ENCODE measurements around the gene CEACAM1. TPM values are rescaled to one million over a fixed set of nuclear protein-coding genes. Genes with fewer than 3 reads are reported as not detected.
"Not testable (repeated sequence)": the region's sequence is repeated elsewhere in the genome, so short reads cannot be mapped to it uniquely, and the experiment has no call there.

Gene CEACAM1
- polyA plus RNA-seq, 1 donor (not counting 4 experiments of a cell fraction or from before 2014, with no cell fraction given): 2.2 TPM

DNA sequence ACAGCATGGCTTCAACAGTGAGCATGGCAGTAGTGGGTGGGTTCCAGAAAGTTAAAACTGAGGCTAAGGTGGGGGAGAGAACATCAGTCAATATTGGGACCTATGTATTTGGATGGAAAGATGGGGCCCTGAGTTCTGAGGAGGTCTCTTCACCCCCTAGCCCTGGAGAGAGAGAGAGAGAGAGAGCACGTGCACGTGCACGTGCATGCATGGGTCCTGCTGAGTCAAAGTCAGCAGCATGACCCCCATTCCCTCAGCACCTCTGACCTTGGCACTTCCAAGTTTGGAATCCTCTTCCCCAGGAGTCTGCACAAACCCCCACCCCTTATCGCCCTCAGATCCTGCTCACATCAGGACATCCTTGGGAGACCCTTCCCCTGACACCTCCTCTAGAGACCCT is 32.5 kb upstream of the CEACAM1 start:
- Histone ChIP-seq H3K4me3 (ENCODE audit: control insufficient read depth in 2 of 3, extremely low read depth in 1 of 3, insufficient read depth in 2 of 3, low read depth in 1 of 3, low read length in 3 of 3) (no peak overlapping the region), H2AFZ (ENCODE audit: control insufficient read depth, low read length) (no peak overlapping the region), H3K4me1 (ENCODE audit: control insufficient read depth, extremely low read depth, insufficient read depth, low read length) (peaks cover 10% of the 10 kb centered on the region), H3K27me3 (ENCODE audit: control insufficient read depth, extremely low read depth, insufficient read depth, low read length) (peaks cover 5% of the 10 kb centered on the region), H3K9ac (ENCODE audit: control insufficient read depth, extremely low read depth, insufficient read depth, low read length) (no peak overlapping the region), H3K9me3 (ENCODE audit: control insufficient read depth, low read depth, low read length) (no peaks in the 10 kb centered on the region), H4K20me1 (ENCODE audit: control insufficient read depth, extremely low read depth, insufficient read depth, low read length) (no peaks in the 10 kb centered on the region), H3K27ac (ENCODE audit: control insufficient read depth, insufficient read depth, low read length) (no peak overlapping the region), H3K79me2 (ENCODE audit: control insufficient read depth, insufficient read depth, low read length) (no peaks in the 10 kb centered on the region), H3K4me2 (ENCODE audit: control insufficient read depth, extremely low read depth, insufficient read depth, low read depth, low read length) (no peak overlapping the region), H3K9me1 (ENCODE audit: control insufficient read depth, extremely low read depth, insufficient read depth, low read length) (no peaks in the 10 kb centered on the region), H3K36me3 (ENCODE audit: control insufficient read depth in 2 of 2, extremely low read depth in 1 of 2, insufficient read depth in 2 of 2, low read length in 2 of 2) (no peaks in the 10 kb centered on the region)
- no peak for FAIRE-seq
- DNase-seq (ENCODE audit: low read depth, low spot score): no peak
- dilution Hi-C loops (cut with MboI; ENCODE audit: extremely low pct_ligation_motif_present, low sequenced_read_pairs): no loop called here
- TF ChIP-seq, protein P1, sequence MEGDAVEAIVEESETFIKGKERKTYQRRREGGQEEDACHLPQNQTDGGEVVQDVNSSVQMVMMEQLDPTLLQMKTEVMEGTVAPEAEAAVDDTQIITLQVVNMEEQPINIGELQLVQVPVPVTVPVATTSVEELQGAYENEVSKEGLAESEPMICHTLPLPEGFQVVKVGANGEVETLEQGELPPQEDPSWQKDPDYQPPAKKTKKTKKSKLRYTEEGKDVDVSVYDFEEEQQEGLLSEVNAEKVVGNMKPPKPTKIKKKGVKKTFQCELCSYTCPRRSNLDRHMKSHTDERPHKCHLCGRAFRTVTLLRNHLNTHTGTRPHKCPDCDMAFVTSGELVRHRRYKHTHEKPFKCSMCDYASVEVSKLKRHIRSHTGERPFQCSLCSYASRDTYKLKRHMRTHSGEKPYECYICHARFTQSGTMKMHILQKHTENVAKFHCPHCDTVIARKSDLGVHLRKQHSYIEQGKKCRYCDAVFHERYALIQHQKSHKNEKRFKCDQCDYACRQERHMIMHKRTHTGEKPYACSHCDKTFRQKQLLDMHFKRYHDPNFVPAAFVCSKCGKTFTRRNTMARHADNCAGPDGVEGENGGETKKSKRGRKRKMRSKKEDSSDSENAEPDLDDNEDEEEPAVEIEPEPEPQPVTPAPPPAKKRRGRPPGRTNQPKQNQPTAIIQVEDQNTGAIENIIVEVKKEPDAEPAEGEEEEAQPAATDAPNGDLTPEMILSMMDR (optimal IDR thresholded peaks at IDR 0.05 in 1 of 3, IDR thresholded peaks at IDR 0.05 in 1 of 3, conservative IDR thresholded peaks at IDR 0.05 in 1 of 3; ENCODE audit: extremely low read depth in 1 of 3, insufficient read depth in 2 of 3, low read length in 3 of 3): no peak
- no peak for TF ChIP-seq EZH2 (IDR thresholded peaks at IDR 0.05; ENCODE audit: low read length)

DNA sequence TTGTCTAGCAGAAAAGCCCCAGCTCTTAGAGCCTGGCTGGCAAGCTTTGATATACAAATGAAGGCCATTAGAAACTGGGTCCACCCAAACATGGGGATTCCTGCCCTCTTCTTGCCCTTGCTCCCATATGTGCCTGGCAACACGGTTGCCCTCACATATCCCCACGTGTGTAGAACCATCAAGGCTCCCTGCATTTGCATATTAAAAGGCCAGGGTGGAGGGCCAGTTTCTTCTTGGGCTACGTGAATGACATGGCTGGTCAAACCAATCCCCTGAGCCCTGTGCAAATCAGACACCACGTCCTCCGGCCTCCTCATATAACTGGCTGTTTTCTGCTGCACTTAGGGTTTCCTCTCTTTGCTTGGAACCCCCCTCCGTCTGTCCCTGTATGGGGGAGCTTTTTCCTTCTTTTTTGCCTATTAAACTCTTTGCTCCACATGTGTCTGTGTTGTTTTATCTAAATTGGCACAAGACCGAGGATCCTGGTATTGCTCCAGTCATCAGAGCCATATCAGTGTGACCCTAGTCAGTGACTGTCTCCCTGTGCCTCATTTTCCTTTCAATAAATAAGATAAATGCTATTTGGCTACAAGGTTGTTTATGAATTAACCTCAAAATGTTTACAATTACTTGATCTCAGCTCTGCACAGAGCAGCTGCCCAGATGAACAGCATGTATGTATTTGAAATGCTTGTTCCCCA is 30.3 kb upstream of the CEACAM1 start:
- Histone ChIP-seq H3K9me3 (ENCODE audit: control insufficient read depth, low read depth, low read length) (no peaks in the 10 kb centered on the region), H3K36me3 (ENCODE audit: control insufficient read depth in 2 of 2, extremely low read depth in 1 of 2, insufficient read depth in 2 of 2, low read length in 2 of 2) (no peaks in the 10 kb centered on the region), H3K9me1 (ENCODE audit: control insufficient read depth, extremely low read depth, insufficient read depth, low read length) (no peaks in the 10 kb centered on the region), H3K4me1 (ENCODE audit: control insufficient read depth, extremely low read depth, insufficient read depth, low read length) (peaks cover 10% of the 10 kb centered on the region), H3K4me3 (ENCODE audit: control insufficient read depth in 2 of 3, extremely low read depth in 1 of 3, insufficient read depth in 2 of 3, low read depth in 1 of 3, low read length in 3 of 3) (no peak overlapping the region), H3K9ac (ENCODE audit: control insufficient read depth, extremely low read depth, insufficient read depth, low read length) (no peak overlapping the region), H2AFZ (ENCODE audit: control insufficient read depth, low read length) (no peak overlapping the region), H3K79me2 (ENCODE audit: control insufficient read depth, insufficient read depth, low read length) (no peaks in the 10 kb centered on the region), H3K27ac (ENCODE audit: control insufficient read depth, insufficient read depth, low read length) (no peak overlapping the region), H3K4me2 (ENCODE audit: control insufficient read depth, extremely low read depth, insufficient read depth, low read depth, low read length) (no peak overlapping the region), H4K20me1 (ENCODE audit: control insufficient read depth, extremely low read depth, insufficient read depth, low read length) (no peaks in the 10 kb centered on the region), H3K27me3 (ENCODE audit: control insufficient read depth, extremely low read depth, insufficient read depth, low read length) (peaks cover 12% of the 10 kb centered on the region)
- FAIRE-seq: no peak
- TF ChIP-seq, protein P1 (optimal IDR thresholded peaks at IDR 0.05 in 1 of 3, IDR thresholded peaks at IDR 0.05 in 1 of 3, conservative IDR thresholded peaks at IDR 0.05 in 1 of 3; ENCODE audit: extremely low read depth in 1 of 3, insufficient read depth in 2 of 3, low read length in 3 of 3): no peak
- TF ChIP-seq EZH2 (IDR thresholded peaks at IDR 0.05; ENCODE audit: low read length): no peak
- no peak for DNase-seq (ENCODE audit: low read depth, low spot score)
- dilution Hi-C loops (cut with MboI; ENCODE audit: extremely low pct_ligation_motif_present, low sequenced_read_pairs): no loop called here

DNA sequence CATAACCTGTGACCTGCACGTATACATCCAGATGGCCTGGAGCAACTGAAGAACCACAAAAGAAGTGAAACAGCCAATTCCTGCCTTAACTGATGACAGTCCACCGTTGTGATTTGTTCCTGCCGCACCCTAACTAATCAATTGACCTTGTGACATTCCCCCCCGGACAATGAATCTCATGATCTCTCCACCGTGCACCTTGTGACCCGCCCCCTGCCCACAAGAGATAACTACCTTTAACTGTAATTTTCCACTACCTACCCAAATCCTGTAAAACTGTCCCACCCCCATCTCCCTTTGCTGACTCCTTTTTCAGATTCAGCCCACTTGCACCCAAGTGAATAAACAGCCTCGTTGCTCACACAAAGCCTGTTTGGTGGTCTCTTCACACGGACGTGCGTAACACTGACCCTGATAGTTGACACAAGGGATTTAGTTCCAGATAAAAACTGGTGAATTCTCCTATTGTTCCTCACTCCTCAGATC is 29.1 kb upstream of the CEACAM1 start:
- H3K27ac ChIP-seq (ENCODE audit: control insufficient read depth, insufficient read depth, low read length); H3K9me3 ChIP-seq (ENCODE audit: control insufficient read depth, low read depth, low read length); H3K4me3 ChIP-seq (ENCODE audit: control insufficient read depth in 2 of 3, extremely low read depth in 1 of 3, insufficient read depth in 2 of 3, low read depth in 1 of 3, low read length in 3 of 3); FAIRE-seq; H3K79me2 ChIP-seq (ENCODE audit: control insufficient read depth, insufficient read depth, low read length); H3K9me1 ChIP-seq (ENCODE audit: control insufficient read depth, extremely low read depth, insufficient read depth, low read length); H3K9ac ChIP-seq (ENCODE audit: control insufficient read depth, extremely low read depth, insufficient read depth, low read length); H4K20me1 ChIP-seq (ENCODE audit: control insufficient read depth, extremely low read depth, insufficient read depth, low read length); H3K4me1 ChIP-seq (ENCODE audit: control insufficient read depth, extremely low read depth, insufficient read depth, low read length); H2AFZ ChIP-seq (ENCODE audit: control insufficient read depth, low read length); dilution Hi-C loops (cut with MboI; ENCODE audit: extremely low pct_ligation_motif_present, low sequenced_read_pairs); DNase-seq (ENCODE audit: low read depth, low spot score); H3K4me2 ChIP-seq (ENCODE audit: control insufficient read depth, extremely low read depth, insufficient read depth, low read depth, low read length); H3K36me3 ChIP-seq (ENCODE audit: control insufficient read depth in 2 of 2, extremely low read depth in 1 of 2, insufficient read depth in 2 of 2, low read length in 2 of 2): not testable (repeated sequence)
- peaks cover 15% of the 10 kb centered on the region for H3K27me3 ChIP-seq (ENCODE audit: control insufficient read depth, extremely low read depth, insufficient read depth, low read length)
